SK-N-SH treated with all-trans-retinoic acid at 6 μM for 48 hours (cell line): ENCODE measurements around the gene HES1.
A peak's percentile ranks its signal among the peaks of the same experiment; 100 is the strongest.

ENCODE experiments used
- ATAC-seq: fragments of 200-7000 bp; cut with Tn5 transposase; 3 replicates; pipeline ENCODE4 v1.9.1; 2020; ENCODE audit warnings: mild to moderate bottlenecking, moderate library complexity
- ARNTL ChIP-seq: fragments of 450-650 bp; formaldehyde crosslinking; IDR thresholded peaks from 2 replicates; pipeline ENCODE4 v1.5.0; 2020; ENCODE audit warnings: low read depth, mild to moderate bottlenecking, moderate library complexity, borderline replicate concordance
- CSDC2 ChIP-seq: fragments of 250-450 bp; sonication (Bioruptor Pico); IDR thresholded peaks from 2 replicates; pipeline ENCODE4 v1.5.0; 2020; ENCODE audit warnings: mild to moderate bottlenecking, moderate library complexity
- ESRRG ChIP-seq: fragments of 250-450 bp; sonication (Bioruptor Pico); IDR thresholded peaks from 2 replicates; pipeline ENCODE4 v1.6.1; 2021; ENCODE audit warnings: mild to moderate bottlenecking
- GLIS3 ChIP-seq: fragments of 250-450 bp; sonication (Bioruptor Pico); IDR thresholded peaks from 2 replicates; pipeline ENCODE4 v1.5.0; 2020; ENCODE audit warnings: mild to moderate bottlenecking, moderate library complexity
- ISL1 ChIP-seq: fragments of 250-450 bp; sonication (Bioruptor Pico); IDR thresholded peaks from 2 replicates; pipeline ENCODE4 v2.1.2; 2022; ENCODE audit warnings: mild to moderate bottlenecking, moderate library complexity
- OSR1 ChIP-seq: fragments of 250-450 bp; sonication (Bioruptor Pico); IDR thresholded peaks from 2 replicates; pipeline ENCODE4 v1.8.0; 2022; ENCODE audit warnings: moderate library complexity, mild to moderate bottlenecking, inconsistent platforms
- PPARA ChIP-seq: fragments of 250-450 bp; sonication (Bioruptor Pico); IDR thresholded peaks from 2 replicates; pipeline ENCODE4 v1.5.0; 2020; ENCODE audit warnings: mild to moderate bottlenecking, borderline replicate concordance
- RARB ChIP-seq: fragments of 250-450 bp; sonication (Bioruptor Pico); IDR thresholded peaks from 2 replicates; pipeline ENCODE4 v1.8.0; 2021; ENCODE audit warnings: mild to moderate bottlenecking, moderate library complexity
- TCF4 ChIP-seq: fragments of 250-450 bp; sonication (Bioruptor Pico); IDR thresholded peaks from 2 replicates; pipeline ENCODE4 v1.8.0; 2021; ENCODE audit warnings: mild to moderate bottlenecking, moderate library complexity, borderline replicate concordance
- ZC3H10 ChIP-seq: fragments of 250-450 bp; sonication (Bioruptor Pico); IDR thresholded peaks from 2 replicates; pipeline ENCODE4 v1.5.1; 2021; ENCODE audit warnings: mild to moderate bottlenecking, moderate library complexity
- ZFP3 ChIP-seq: fragments of 250-450 bp; sonication (Bioruptor Pico); IDR thresholded peaks from 2 replicates; pipeline ENCODE4 v1.5.0; 2020; ENCODE audit warnings: mild to moderate bottlenecking, moderate library complexity
- ZFP30 ChIP-seq: fragments of 450-650 bp; formaldehyde crosslinking; IDR thresholded peaks from 2 replicates; pipeline ENCODE4 v1.5.0; 2022; ENCODE audit warnings: mild to moderate bottlenecking, moderate library complexity
- ZNF565 ChIP-seq: fragments of 450-650 bp; formaldehyde crosslinking; conservative IDR thresholded peaks from 2 replicates; pipeline ENCODE4 v1.5.0; 2020; ENCODE audit warnings: low read depth, mild to moderate bottlenecking, moderate library complexity
- ZNF70 ChIP-seq: fragments of 450-650 bp; formaldehyde crosslinking; IDR thresholded peaks from 2 replicates; pipeline ENCODE4 v1.5.0; 2020; ENCODE audit warnings: mild to moderate bottlenecking, moderate library complexity
- ZNF8 ChIP-seq: fragments of 450-650 bp; formaldehyde crosslinking; IDR thresholded peaks from 2 replicates; pipeline ENCODE4 v1.5.0; 2020; ENCODE audit warnings: mild to moderate bottlenecking, moderate library complexity
- TF ChIP-seq, protein P1 (sequence below): fragments of 250-450 bp; sonication (Bioruptor Pico); IDR thresholded peaks from 2 replicates; pipeline ENCODE4 v1.5.1; 2021; ENCODE audit warnings: mild to moderate bottlenecking, moderate library complexity
- TF ChIP-seq, protein P2 (sequence below): fragments of 250-450 bp; sonication (Bioruptor Pico); IDR thresholded peaks from 2 replicates; pipeline ENCODE4 v1.8.0; 2021; ENCODE audit warnings: low read depth, mild to moderate bottlenecking, moderate library complexity, borderline replicate concordance
- TF ChIP-seq, protein P3 (sequence below): fragments of 250-450 bp; sonication (Bioruptor Pico); IDR thresholded peaks from 2 replicates; pipeline ENCODE4 v1.5.0; 2020; ENCODE audit warnings: mild to moderate bottlenecking, moderate library complexity
- TF ChIP-seq, protein P4 (sequence below): fragments of 250-450 bp; sonication (Bioruptor Pico); IDR thresholded peaks from 2 replicates; pipeline ENCODE4 v1.5.1; 2020; ENCODE audit warnings: low read depth, mild to moderate bottlenecking, moderate library complexity

HES1 gene

DNA sequence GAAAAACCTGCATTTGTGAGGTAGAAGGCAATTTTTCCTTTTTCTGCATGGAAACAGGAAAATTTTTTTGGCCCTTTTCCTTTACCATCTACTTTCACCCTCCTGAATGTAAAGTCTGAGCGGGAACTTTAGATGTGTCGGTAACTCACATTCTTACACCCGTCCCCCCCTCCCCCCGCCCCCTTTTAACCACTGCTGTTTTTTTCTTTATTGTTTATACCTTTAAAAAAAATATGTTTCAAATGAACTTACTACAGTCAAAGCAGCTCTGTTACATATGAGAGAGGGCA, 487 bp upstream of the HES1 start:
- no peak for ATAC-seq
- TF ChIP-seq ZNF70 (CRISPR knock-in tag) = no peak
- TF ChIP-seq, protein P1, sequence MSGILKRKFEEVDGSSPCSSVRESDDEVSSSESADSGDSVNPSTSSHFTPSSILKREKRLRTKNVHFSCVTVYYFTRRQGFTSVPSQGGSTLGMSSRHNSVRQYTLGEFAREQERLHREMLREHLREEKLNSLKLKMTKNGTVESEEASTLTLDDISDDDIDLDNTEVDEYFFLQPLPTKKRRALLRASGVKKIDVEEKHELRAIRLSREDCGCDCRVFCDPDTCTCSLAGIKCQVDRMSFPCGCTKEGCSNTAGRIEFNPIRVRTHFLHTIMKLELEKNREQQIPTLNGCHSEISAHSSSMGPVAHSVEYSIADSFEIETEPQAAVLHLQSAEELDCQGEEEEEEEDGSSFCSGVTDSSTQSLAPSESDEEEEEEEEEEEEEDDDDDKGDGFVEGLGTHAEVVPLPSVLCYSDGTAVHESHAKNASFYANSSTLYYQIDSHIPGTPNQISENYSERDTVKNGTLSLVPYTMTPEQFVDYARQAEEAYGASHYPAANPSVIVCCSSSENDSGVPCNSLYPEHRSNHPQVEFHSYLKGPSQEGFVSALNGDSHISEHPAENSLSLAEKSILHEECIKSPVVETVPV = no peak
- no peak for TF ChIP-seq ISL1
- TF ChIP-seq ZNF565 (CRISPR knock-in tag) = no peak
- no peak for TF ChIP-seq CSDC2 (CRISPR knock-in tag)
- TF ChIP-seq GLIS3 (CRISPR knock-in tag) = no peak
- TF ChIP-seq OSR1 (CRISPR knock-in tag) = no peak
- TF ChIP-seq, protein P2, sequence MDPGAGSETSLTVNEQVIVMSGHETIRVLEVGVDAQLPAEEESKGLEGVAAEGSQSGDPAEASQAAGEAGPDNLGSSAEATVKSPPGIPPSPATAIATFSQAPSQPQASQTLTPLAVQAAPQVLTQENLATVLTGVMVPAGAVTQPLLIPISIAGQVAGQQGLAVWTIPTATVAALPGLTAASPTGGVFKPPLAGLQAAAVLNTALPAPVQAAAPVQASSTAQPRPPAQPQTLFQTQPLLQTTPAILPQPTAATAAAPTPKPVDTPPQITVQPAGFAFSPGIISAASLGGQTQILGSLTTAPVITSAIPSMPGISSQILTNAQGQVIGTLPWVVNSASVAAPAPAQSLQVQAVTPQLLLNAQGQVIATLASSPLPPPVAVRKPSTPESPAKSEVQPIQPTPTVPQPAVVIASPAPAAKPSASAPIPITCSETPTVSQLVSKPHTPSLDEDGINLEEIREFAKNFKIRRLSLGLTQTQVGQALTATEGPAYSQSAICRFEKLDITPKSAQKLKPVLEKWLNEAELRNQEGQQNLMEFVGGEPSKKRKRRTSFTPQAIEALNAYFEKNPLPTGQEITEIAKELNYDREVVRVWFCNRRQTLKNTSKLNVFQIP (CRISPR knock-in tag) = no peak
- TF ChIP-seq TCF4 (CRISPR knock-in tag) = no peak
- no peak for TF ChIP-seq ZNF8 (CRISPR knock-in tag)
- no peak for TF ChIP-seq PPARA (CRISPR knock-in tag)
- TF ChIP-seq, protein P3, sequence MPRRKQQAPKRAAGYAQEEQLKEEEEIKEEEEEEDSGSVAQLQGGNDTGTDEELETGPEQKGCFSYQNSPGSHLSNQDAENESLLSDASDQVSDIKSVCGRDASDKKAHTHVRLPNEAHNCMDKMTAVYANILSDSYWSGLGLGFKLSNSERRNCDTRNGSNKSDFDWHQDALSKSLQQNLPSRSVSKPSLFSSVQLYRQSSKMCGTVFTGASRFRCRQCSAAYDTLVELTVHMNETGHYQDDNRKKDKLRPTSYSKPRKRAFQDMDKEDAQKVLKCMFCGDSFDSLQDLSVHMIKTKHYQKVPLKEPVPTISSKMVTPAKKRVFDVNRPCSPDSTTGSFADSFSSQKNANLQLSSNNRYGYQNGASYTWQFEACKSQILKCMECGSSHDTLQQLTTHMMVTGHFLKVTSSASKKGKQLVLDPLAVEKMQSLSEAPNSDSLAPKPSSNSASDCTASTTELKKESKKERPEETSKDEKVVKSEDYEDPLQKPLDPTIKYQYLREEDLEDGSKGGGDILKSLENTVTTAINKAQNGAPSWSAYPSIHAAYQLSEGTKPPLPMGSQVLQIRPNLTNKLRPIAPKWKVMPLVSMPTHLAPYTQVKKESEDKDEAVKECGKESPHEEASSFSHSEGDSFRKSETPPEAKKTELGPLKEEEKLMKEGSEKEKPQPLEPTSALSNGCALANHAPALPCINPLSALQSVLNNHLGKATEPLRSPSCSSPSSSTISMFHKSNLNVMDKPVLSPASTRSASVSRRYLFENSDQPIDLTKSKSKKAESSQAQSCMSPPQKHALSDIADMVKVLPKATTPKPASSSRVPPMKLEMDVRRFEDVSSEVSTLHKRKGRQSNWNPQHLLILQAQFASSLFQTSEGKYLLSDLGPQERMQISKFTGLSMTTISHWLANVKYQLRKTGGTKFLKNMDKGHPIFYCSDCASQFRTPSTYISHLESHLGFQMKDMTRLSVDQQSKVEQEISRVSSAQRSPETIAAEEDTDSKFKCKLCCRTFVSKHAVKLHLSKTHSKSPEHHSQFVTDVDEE (CRISPR knock-in tag) = no peak
- TF ChIP-seq ARNTL (CRISPR knock-in tag) = no peak
- TF ChIP-seq, all 23 proteins: peak for 0

DNA sequence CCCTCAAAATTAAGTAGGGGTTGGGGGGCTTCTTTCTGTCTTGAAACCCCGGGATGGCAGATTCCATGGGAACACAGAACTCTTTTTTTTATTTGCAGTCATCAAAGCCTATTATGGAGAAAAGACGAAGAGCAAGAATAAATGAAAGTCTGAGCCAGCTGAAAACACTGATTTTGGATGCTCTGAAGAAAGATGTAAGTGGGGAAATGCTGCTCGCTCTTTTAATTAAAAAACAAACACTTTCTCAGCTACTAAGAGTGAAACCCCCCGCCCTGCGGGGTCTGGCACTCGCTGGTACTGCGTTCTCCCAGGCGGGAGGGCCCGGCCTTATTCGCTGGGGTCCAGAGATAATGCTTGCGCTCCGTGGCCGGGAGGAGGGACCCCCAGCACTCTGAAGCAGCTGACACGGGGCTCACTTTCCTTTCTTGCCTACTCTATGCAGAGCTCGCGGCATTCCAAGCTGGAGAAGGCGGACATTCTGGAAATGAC, 615 bp downstream of the HES1 start:
- TF ChIP-seq ZC3H10 (CRISPR knock-in tag) (peak; percentile 78), ZNF565 (CRISPR knock-in tag) (0 out of 2 replicates have a peak, but pooled peaks have one; percentile 63), ZFP3 (CRISPR knock-in tag) (no peak), GLIS3 (CRISPR knock-in tag) (peak; percentile 2; the same call in 1 of the 2 replicates), RARB (CRISPR knock-in tag) (peak; percentile 16; the same call in 1 of the 2 replicates), ZNF8 (CRISPR knock-in tag) (peak; percentile 7; the same call in 1 of the 2 replicates), ZNF70 (CRISPR knock-in tag) (no peak), ZFP30 (CRISPR knock-in tag) (0 out of 2 replicates have a peak, but pooled peaks have one; percentile 21)
- TF ChIP-seq, protein P1 = 0 out of 2 replicates have a peak, but pooled peaks have one; percentile 14
- TF ChIP-seq, protein P4, sequence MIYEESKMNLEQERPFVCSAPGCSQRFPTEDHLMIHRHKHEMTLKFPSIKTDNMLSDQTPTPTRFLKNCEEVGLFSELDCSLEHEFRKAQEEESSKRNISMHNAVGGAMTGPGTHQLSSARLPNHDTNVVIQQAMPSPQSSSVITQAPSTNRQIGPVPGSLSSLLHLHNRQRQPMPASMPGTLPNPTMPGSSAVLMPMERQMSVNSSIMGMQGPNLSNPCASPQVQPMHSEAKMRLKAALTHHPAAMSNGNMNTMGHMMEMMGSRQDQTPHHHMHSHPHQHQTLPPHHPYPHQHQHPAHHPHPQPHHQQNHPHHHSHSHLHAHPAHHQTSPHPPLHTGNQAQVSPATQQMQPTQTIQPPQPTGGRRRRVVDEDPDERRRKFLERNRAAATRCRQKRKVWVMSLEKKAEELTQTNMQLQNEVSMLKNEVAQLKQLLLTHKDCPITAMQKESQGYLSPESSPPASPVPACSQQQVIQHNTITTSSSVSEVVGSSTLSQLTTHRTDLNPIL (CRISPR knock-in tag) = peak; percentile 64; the same call in 1 of the 2 replicates
- no peak; the same call in 2 of the 3 replicates for ATAC-seq

DNA sequence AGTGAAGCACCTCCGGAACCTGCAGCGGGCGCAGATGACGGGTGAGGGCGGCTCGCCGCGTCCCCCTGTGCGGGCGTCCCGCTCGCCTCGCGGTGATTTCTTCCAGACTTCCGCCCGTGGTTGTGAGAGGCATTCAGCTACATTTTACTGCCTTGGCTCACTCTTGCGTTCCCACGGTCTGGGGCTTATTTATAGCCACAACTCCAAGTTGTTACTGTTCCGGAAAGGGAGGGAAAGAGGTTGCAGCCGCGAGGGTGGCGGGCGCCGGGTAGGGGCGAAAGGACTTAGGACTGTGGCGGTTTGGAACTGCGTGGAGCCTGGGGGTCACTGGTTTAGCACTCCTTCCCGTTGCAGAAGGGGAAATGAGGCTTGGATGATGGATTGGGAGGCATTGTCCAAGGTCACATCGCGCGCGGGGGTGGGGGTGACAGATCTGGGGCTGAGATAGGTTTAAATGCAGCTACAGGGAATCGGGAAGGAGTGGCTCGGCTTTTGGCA, 1.1 kb downstream of the HES1 start:
- ATAC-seq = peak; percentile 1
- TF ChIP-seq RARB (CRISPR knock-in tag) (no peak), ZFP3 (CRISPR knock-in tag) (no peak), ESRRG (CRISPR knock-in tag) (no peak), ZC3H10 (CRISPR knock-in tag) (no peak), ZNF565 (CRISPR knock-in tag) (no peak), ARNTL (CRISPR knock-in tag) (no peak), TCF4 (CRISPR knock-in tag) (no peak), GLIS3 (CRISPR knock-in tag) (no peak), ZNF8 (CRISPR knock-in tag) (no peak)
- TF ChIP-seq, protein P3 (CRISPR knock-in tag) = no peak
- TF ChIP-seq, protein P1 = no peak
- TF ChIP-seq, protein P4 (CRISPR knock-in tag) = no peak
